BJ (cell line): Measurements from ENCODE around the gene CLSTN2. TPM values are rescaled to one million over a fixed set of nuclear protein-coding genes. Genes with fewer than 3 reads are reported as not detected.

ENCODE experiments used
- CTCF ChIA-PET: fragments of 350-600 bp; formaldehyde crosslinking; extraction: SDS; loops from one replicate; lab custom pipeline; 2021; ENCODE audit warnings: antibody characterized with exemption, inconsistent platforms; lab: Yijun Ruan, JAX
- POLR2A ChIA-PET: fragments of 300-600 bp; sonication (Branson Sonifier 250); formaldehyde crosslinking; extraction: SDS; loops from one replicate; lab custom pipeline; 2021; ENCODE audit warnings: antibody characterized with exemption; lab: Charles Lee
- DNase-seq: peaks from one replicate; pipeline ENCODE4 v3.0.0-alpha.2; 2011; ENCODE audit warnings: low read depth
- H3K27me3 ChIP-seq: 2 replicates; pipeline ENCODE4 v1.6.0; 2011; ENCODE audit warnings: low read length; ENCODE audit not compliant: control insufficient read depth, insufficient read depth
- H3K36me3 ChIP-seq: 2 replicates; pipeline ENCODE4 v1.5.1; 2011; ENCODE audit warnings: low read length; ENCODE audit not compliant: control insufficient read depth, insufficient read depth
- H3K4me3 ChIP-seq: 2 replicates; pipeline ENCODE4 v1.5.1; 2011; ENCODE audit warnings: low read depth, mild to moderate bottlenecking, control low read depth, low read length
- polyA plus RNA-seq: library from polyadenylated mRNA; depleted of rRNA; stranded (reverse); fragments of >200 nt; gene quantifications from 2 replicates; pipeline ENCODE4 v1.2.3, GENCODE V29; 2011
- TF ChIP-seq, protein P1 (sequence below): IDR thresholded peaks from 2 replicates; pipeline ENCODE4 v1.5.1; 2011; ENCODE audit warnings: low read depth, mild to moderate bottlenecking, control low read depth, inconsistent platforms, low read length, moderate library complexity; ENCODE audit not compliant: insufficient read depth

CLSTN2 gene
- polyA plus RNA-seq, 1 experiment, result 1.8 TPM

DNA sequence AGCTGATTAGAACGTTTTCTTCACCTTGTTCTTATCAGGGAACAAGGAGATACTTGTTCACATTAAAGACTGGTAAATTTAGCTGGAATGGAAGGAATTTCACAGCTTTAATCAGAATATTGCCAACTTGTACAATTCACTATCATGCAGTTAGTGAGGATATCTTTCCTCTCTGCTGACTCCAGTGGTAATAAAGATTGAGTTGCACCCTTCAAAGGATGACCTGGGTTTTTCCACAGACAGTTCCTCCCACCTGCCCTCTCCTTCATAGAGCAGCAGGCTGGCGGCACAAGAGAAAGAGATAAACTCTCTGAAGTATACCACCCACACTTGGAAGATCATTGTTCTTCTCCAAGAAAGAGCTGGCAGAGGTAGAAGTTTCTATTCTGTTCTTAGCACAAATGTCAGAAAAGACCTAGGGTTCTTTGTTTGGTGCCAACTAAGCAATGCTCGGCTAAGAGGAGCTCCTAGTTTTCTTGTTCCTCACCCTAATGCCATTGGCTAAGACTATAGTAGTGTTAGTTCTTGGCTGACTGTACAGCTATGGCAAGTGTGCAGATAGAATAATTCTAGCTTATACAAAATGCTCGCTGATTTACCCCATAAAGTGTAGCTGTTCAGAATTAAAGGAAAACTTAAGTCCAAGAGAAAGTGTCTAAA lies 169.1 kb downstream of the CLSTN2 start:
- TF ChIP-seq, protein P1, sequence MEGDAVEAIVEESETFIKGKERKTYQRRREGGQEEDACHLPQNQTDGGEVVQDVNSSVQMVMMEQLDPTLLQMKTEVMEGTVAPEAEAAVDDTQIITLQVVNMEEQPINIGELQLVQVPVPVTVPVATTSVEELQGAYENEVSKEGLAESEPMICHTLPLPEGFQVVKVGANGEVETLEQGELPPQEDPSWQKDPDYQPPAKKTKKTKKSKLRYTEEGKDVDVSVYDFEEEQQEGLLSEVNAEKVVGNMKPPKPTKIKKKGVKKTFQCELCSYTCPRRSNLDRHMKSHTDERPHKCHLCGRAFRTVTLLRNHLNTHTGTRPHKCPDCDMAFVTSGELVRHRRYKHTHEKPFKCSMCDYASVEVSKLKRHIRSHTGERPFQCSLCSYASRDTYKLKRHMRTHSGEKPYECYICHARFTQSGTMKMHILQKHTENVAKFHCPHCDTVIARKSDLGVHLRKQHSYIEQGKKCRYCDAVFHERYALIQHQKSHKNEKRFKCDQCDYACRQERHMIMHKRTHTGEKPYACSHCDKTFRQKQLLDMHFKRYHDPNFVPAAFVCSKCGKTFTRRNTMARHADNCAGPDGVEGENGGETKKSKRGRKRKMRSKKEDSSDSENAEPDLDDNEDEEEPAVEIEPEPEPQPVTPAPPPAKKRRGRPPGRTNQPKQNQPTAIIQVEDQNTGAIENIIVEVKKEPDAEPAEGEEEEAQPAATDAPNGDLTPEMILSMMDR, result no peak
- ChIA-PET CTCF (no interaction called here), POLR2A (no interaction called here)
- no peak for DNase-seq
- no peak overlapping the region for H3K4me3 ChIP-seq
- H3K36me3 ChIP-seq, result no peaks in the 10 kb centered on the region
- no peaks in the 10 kb centered on the region for H3K27me3 ChIP-seq

DNA sequence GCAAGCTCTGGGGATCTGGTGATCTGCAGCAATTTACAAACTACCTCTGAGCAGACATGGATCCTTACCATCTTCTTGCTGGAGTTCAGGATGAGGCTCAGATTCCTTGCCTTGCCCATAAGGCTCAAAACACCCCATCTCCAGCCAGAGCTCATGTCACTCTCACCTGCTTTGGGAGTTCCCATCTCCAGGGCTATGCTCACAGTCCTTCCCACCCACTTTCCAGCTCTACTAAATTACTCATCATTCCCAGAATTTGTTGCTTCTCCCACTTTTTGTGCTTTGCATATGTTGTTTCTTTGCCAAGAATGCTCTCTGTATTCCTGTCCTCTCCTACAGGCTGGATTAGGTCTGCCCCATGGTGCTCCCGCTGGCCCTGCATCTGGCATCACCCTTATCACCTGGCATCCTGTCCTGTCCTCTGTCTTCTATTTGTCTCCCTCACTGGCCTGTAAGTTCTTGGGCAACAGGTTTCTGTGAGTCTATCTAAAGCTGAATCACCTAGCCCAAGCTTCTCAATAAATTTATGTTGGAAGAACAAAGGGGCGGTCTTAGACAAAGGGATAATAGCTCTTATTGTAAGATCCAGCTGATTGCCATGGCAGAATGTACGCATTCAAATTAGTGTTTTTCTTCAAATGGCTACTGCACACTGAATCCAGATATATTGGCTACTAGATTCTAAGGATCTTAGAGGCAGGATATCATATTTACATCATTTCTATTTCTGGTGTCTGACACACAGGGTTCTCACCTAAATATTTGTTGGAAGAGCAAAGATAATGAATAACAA lies 179.2 kb downstream of the CLSTN2 start:
- Histone ChIP-seq H3K36me3 (no peaks in the 10 kb centered on the region), H3K4me3 (no peak overlapping the region), H3K27me3 (no peaks in the 10 kb centered on the region)
- no peak for DNase-seq
- TF ChIP-seq, protein P1, result no peak
- ChIA-PET CTCF (interaction anchor here (1.6 kb wide), 1 partner anchor 14 kb away, joined by 4 read pairs; no protein-coding TSS in a partner anchor), POLR2A (no interaction called here)

DNA sequence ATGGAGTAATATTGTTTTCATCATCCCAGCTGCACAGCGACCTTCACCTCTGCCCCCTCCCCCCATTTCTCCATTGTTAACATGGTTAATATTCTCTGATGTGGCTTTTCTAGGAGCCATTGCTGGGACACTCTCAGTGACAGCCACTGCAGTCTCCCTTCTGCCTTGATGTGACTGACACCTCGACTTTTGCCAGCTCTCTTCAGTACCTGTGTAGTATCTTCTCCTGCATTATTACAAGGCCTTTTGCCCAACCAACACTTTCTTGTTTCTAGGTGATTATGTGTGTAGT lies 179.8 kb downstream of the CLSTN2 start:
- DNase-seq, result no peak
- H3K36me3 ChIP-seq, result no peaks in the 10 kb centered on the region
- CTCF ChIA-PET, result interaction anchor here (1.6 kb wide), 1 partner anchor 13 kb away, joined by 4 read pairs; no protein-coding TSS in a partner anchor
- H3K27me3 ChIP-seq, result no peaks in the 10 kb centered on the region
- POLR2A ChIA-PET, result no interaction called here
- no peak overlapping the region for H3K4me3 ChIP-seq
- TF ChIP-seq, protein P1, result no peak

DNA sequence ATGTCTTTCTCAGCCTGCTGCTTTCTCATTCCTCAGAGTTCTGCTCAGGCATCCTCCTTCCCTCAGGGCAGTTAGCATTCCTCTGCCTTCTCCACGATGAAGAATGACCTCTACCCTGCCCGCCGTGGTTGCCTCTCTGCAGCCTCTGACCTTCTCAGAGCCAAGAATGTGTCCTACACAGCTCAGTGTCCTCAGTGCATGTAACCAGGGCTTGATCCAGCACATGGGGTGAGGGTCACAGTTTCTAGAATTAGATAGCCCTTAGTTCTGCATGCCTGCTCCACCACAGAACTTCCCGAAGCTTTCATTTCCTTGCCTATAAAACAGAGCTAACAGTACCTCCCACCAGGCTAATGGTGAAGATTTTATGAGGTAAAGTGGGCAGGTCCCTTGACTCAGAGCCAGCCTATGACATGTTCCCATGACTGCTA lies 182.1 kb downstream of the CLSTN2 start:
- Histone ChIP-seq H3K27me3 (no peaks in the 10 kb centered on the region), H3K4me3 (no peak overlapping the region), H3K36me3 (no peaks in the 10 kb centered on the region)
- peak; percentile 15 for DNase-seq
- POLR2A ChIA-PET, result no interaction called here
- CTCF ChIA-PET, result no interaction called here
- TF ChIP-seq, protein P1, result no peak

DNA sequence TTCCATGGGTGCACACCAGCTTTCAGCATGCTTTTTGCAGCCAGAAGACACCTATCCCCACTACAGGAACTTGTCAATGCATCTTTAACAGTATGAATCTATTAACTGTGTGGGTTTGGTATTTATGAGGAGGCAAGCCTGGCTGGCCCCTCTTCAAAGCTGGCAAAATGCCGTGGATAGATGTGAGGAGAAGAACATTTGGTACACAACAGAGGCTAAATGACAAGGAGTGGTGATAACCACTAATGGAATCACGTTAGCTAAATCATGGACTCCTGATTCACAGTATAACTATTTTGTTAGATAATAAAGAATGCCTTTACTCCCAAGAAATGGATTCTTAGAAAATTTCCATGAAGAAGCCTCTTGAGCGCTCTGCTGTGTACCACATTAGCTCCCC lies 187.2 kb downstream of the CLSTN2 start:
- ChIA-PET POLR2A (interaction anchor here (0.6 kb wide), 1 partner anchor 405 kb away, joined by 4 read pairs; no protein-coding TSS in a partner anchor), CTCF (no interaction called here)

More for the DNA sequence above, 187.2 kb downstream of the CLSTN2 start:
- Histone ChIP-seq H3K4me3 (no peak overlapping the region), H3K27me3 (no peaks in the 10 kb centered on the region), H3K36me3 (no peaks in the 10 kb centered on the region)
- peak; percentile 6 for DNase-seq
- TF ChIP-seq, protein P1, result no peak
